Tibial nerve (tissue), 4 donors: Measurements from ENCODE around the gene PRL.

Experiments
- EP300 ChIP-seq, 2 donors: sonication (generic); formaldehyde crosslinking; IDR thresholded peaks; one replicate each; pipeline ENCODE4 v1.6.1; 2017; ENCODE audit warnings: antibody characterized with exemption in 2 of 2, mild to moderate bottlenecking in 1 of 2
- POLR2A ChIP-seq, 2 donors: fragments of 450-650 bp; IDR thresholded peaks; one replicate each; pipeline ENCODE4 v1.6.1; 2017; ENCODE audit warnings: antibody characterized with exemption in 2 of 2, mild to moderate bottlenecking in 2 of 2, moderate library complexity in 2 of 2
- TF ChIP-seq, protein P1 (sequence below), 5 experiments: fragments of 200-600 bp in 3 of 5; fragments of 450-650 bp in 2 of 5; sonication (generic) in 3 of 5; IDR thresholded peaks; one replicate each; pipeline ENCODE4 v1.5.1; 2016 to 2019; ENCODE audit warnings: antibody characterized with exemption in 5 of 5, mild to moderate bottlenecking in 3 of 5, moderate library complexity in 2 of 5

DNA sequence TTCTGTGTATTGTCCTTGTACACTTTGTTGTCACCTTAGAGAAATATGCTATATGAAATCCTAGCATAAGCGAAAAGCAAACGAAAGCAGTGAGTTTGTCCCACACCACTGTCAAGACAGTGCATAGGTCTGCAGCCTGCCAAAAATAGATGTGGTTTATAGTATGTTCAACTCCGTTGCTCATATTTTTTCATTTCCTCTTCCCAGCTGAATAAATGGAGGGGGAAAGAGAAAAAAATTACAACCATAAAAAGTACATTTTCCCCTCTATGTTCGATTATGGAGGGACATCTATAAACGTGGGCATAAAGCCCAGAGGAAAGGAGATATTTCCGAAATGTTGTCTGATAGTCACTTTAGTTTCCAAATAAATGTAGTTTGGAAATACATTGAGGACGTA is 25.8 kb downstream of the PRL start:
- TF ChIP-seq EP300 (IDR thresholded peaks at IDR 0.05) = no peak
- TF ChIP-seq, protein P1, sequence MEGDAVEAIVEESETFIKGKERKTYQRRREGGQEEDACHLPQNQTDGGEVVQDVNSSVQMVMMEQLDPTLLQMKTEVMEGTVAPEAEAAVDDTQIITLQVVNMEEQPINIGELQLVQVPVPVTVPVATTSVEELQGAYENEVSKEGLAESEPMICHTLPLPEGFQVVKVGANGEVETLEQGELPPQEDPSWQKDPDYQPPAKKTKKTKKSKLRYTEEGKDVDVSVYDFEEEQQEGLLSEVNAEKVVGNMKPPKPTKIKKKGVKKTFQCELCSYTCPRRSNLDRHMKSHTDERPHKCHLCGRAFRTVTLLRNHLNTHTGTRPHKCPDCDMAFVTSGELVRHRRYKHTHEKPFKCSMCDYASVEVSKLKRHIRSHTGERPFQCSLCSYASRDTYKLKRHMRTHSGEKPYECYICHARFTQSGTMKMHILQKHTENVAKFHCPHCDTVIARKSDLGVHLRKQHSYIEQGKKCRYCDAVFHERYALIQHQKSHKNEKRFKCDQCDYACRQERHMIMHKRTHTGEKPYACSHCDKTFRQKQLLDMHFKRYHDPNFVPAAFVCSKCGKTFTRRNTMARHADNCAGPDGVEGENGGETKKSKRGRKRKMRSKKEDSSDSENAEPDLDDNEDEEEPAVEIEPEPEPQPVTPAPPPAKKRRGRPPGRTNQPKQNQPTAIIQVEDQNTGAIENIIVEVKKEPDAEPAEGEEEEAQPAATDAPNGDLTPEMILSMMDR (IDR thresholded peaks at IDR 0.05) = no peak
- TF ChIP-seq POLR2A (IDR thresholded peaks at IDR 0.05) = no peak
